Measurements from ENCODE around the gene HJURP.

HJURP gene

GRCh38 chr2:233822101-233822771, 32.1 kb downstream of the HJURP start:
- no peaks in the 10 kb centered on the region for H3K36me3 ChIP-seq (ENCODE audit: control insufficient read depth, insufficient read depth, low read length)
- H3K9me3 ChIP-seq (ENCODE audit: control insufficient read depth, low read length): no peaks in the 10 kb centered on the region
- H3K27ac ChIP-seq (ENCODE audit: insufficient read depth, low read length, poor library complexity, severe bottlenecking): no peak overlapping the region
- H3K27me3 ChIP-seq (replicated peaks; ENCODE audit: control insufficient read depth, insufficient read depth, low read length, poor library complexity, severe bottlenecking): no peaks in the 10 kb centered on the region
- H3K4me1 ChIP-seq (ENCODE audit: control insufficient read depth, insufficient read depth, low read length, poor library complexity, severe bottlenecking): no peaks in the 10 kb centered on the region
- no peak for DNase-seq
- H3K4me3 ChIP-seq (ENCODE audit: insufficient read depth, low read depth, low read length, poor library complexity, severe bottlenecking): no peak overlapping the region

GRCh38 chr2:233821709-233822100, 32.6 kb downstream of the HJURP start:
- H3K27me3 ChIP-seq (replicated peaks; ENCODE audit: control insufficient read depth, insufficient read depth, low read length, poor library complexity, severe bottlenecking): no peaks in the 10 kb centered on the region
- no peaks in the 10 kb centered on the region for H3K36me3 ChIP-seq (ENCODE audit: control insufficient read depth, insufficient read depth, low read length)
- no peaks in the 10 kb centered on the region for H3K9me3 ChIP-seq (ENCODE audit: control insufficient read depth, low read length)
- no peak for DNase-seq
- H3K4me3 ChIP-seq (ENCODE audit: insufficient read depth, low read depth, low read length, poor library complexity, severe bottlenecking): no peak overlapping the region
- no peaks in the 10 kb centered on the region for H3K4me1 ChIP-seq (ENCODE audit: control insufficient read depth, insufficient read depth, low read length, poor library complexity, severe bottlenecking)
- H3K27ac ChIP-seq (ENCODE audit: insufficient read depth, low read length, poor library complexity, severe bottlenecking): no peak overlapping the region

- Histone ChIP-seq H3K9me3 (ENCODE audit: control insufficient read depth, low read length) (no peaks in the 10 kb centered on the region), H3K4me1 (ENCODE audit: control insufficient read depth, insufficient read depth, low read length, poor library complexity, severe bottlenecking) (no peaks in the 10 kb centered on the region), H3K4me3 (ENCODE audit: insufficient read depth, low read depth, low read length, poor library complexity, severe bottlenecking) (no peak overlapping the region), H3K27ac (ENCODE audit: insufficient read depth, low read length, poor library complexity, severe bottlenecking) (no peak overlapping the region), H3K36me3 (ENCODE audit: control insufficient read depth, insufficient read depth, low read length) (no peaks in the 10 kb centered on the region), H3K27me3 (replicated peaks; ENCODE audit: control insufficient read depth, insufficient read depth, low read length, poor library complexity, severe bottlenecking) (no peaks in the 10 kb centered on the region)
- DNase-seq: no peak
These were observed 33.1 kb downstream of the HJURP start for GRCh38 chr2:233821196-233821595.

- no peak overlapping the region for H3K4me3 ChIP-seq (ENCODE audit: insufficient read depth, low read depth, low read length, poor library complexity, severe bottlenecking)
- H3K36me3 ChIP-seq (ENCODE audit: control insufficient read depth, insufficient read depth, low read length): no peaks in the 10 kb centered on the region
- H3K9me3 ChIP-seq (ENCODE audit: control insufficient read depth, low read length): no peaks in the 10 kb centered on the region
- H3K27me3 ChIP-seq (replicated peaks; ENCODE audit: control insufficient read depth, insufficient read depth, low read length, poor library complexity, severe bottlenecking): no peaks in the 10 kb centered on the region
- no peaks in the 10 kb centered on the region for H3K4me1 ChIP-seq (ENCODE audit: control insufficient read depth, insufficient read depth, low read length, poor library complexity, severe bottlenecking)
- H3K27ac ChIP-seq (ENCODE audit: insufficient read depth, low read length, poor library complexity, severe bottlenecking): no peak overlapping the region
- DNase-seq: no peak
These were observed 33.6 kb downstream of the HJURP start for GRCh38 chr2:233820774-233821105.

- Histone ChIP-seq H3K27me3 (replicated peaks; ENCODE audit: control insufficient read depth, insufficient read depth, low read length, poor library complexity, severe bottlenecking) (no peaks in the 10 kb centered on the region), H3K4me1 (ENCODE audit: control insufficient read depth, insufficient read depth, low read length, poor library complexity, severe bottlenecking) (no peaks in the 10 kb centered on the region)
These were observed 34.2 kb downstream of the HJURP start for GRCh38 chr2:233819884-233820773.

GRCh38 chr2:233818639-233819621, 35.4 kb downstream of the HJURP start:
- H3K4me1 ChIP-seq (ENCODE audit: control insufficient read depth, insufficient read depth, low read length, poor library complexity, severe bottlenecking): no peaks in the 10 kb centered on the region
- no peak for DNase-seq
- H3K4me3 ChIP-seq (ENCODE audit: insufficient read depth, low read depth, low read length, poor library complexity, severe bottlenecking): no peak overlapping the region

More at GRCh38 chr2:233819884-233820773, 34.2 kb downstream of the HJURP start:
- Histone ChIP-seq H3K4me3 (ENCODE audit: insufficient read depth, low read depth, low read length, poor library complexity, severe bottlenecking) (no peak overlapping the region), H3K36me3 (ENCODE audit: control insufficient read depth, insufficient read depth, low read length) (no peaks in the 10 kb centered on the region), H3K27ac (ENCODE audit: insufficient read depth, low read length, poor library complexity, severe bottlenecking) (no peak overlapping the region), H3K9me3 (ENCODE audit: control insufficient read depth, low read length) (no peaks in the 10 kb centered on the region)
- DNase-seq: no peak

GRCh38 chr2:233817995-233818638, 36.2 kb downstream of the HJURP start:
- Histone ChIP-seq H3K27ac (ENCODE audit: insufficient read depth, low read length, poor library complexity, severe bottlenecking) (no peak overlapping the region), H3K4me1 (ENCODE audit: control insufficient read depth, insufficient read depth, low read length, poor library complexity, severe bottlenecking) (no peaks in the 10 kb centered on the region), H3K9me3 (ENCODE audit: control insufficient read depth, low read length) (no peaks in the 10 kb centered on the region), H3K4me3 (ENCODE audit: insufficient read depth, low read depth, low read length, poor library complexity, severe bottlenecking) (no peak overlapping the region), H3K27me3 (replicated peaks; ENCODE audit: control insufficient read depth, insufficient read depth, low read length, poor library complexity, severe bottlenecking) (no peaks in the 10 kb centered on the region), H3K36me3 (ENCODE audit: control insufficient read depth, insufficient read depth, low read length) (no peaks in the 10 kb centered on the region)
- no peak for DNase-seq

More at GRCh38 chr2:233818639-233819621, 35.4 kb downstream of the HJURP start:
- no peaks in the 10 kb centered on the region for H3K9me3 ChIP-seq (ENCODE audit: control insufficient read depth, low read length)
- H3K27ac ChIP-seq (ENCODE audit: insufficient read depth, low read length, poor library complexity, severe bottlenecking): no peak overlapping the region
- no peaks in the 10 kb centered on the region for H3K27me3 ChIP-seq (replicated peaks; ENCODE audit: control insufficient read depth, insufficient read depth, low read length, poor library complexity, severe bottlenecking)
- no peaks in the 10 kb centered on the region for H3K36me3 ChIP-seq (ENCODE audit: control insufficient read depth, insufficient read depth, low read length)

- H3K4me3 ChIP-seq (ENCODE audit: insufficient read depth, low read depth, low read length, poor library complexity, severe bottlenecking): no peak overlapping the region
- H3K36me3 ChIP-seq (ENCODE audit: control insufficient read depth, insufficient read depth, low read length): no peaks in the 10 kb centered on the region
These were observed 36.9 kb downstream of the HJURP start for GRCh38 chr2:233817361-233817911.

GRCh38 chr2:233816771-233817170, 37.6 kb downstream of the HJURP start:
- no peak for DNase-seq
- H3K9me3 ChIP-seq (ENCODE audit: control insufficient read depth, low read length): no peaks in the 10 kb centered on the region
- no peaks in the 10 kb centered on the region for H3K27me3 ChIP-seq (replicated peaks; ENCODE audit: control insufficient read depth, insufficient read depth, low read length, poor library complexity, severe bottlenecking)
- no peak overlapping the region for H3K4me3 ChIP-seq (ENCODE audit: insufficient read depth, low read depth, low read length, poor library complexity, severe bottlenecking)
- no peaks in the 10 kb centered on the region for H3K4me1 ChIP-seq (ENCODE audit: control insufficient read depth, insufficient read depth, low read length, poor library complexity, severe bottlenecking)
- H3K27ac ChIP-seq (ENCODE audit: insufficient read depth, low read length, poor library complexity, severe bottlenecking): no peak overlapping the region
- no peaks in the 10 kb centered on the region for H3K36me3 ChIP-seq (ENCODE audit: control insufficient read depth, insufficient read depth, low read length)

More at GRCh38 chr2:233817361-233817911, 36.9 kb downstream of the HJURP start:
- Histone ChIP-seq H3K27ac (ENCODE audit: insufficient read depth, low read length, poor library complexity, severe bottlenecking) (no peak overlapping the region), H3K27me3 (replicated peaks; ENCODE audit: control insufficient read depth, insufficient read depth, low read length, poor library complexity, severe bottlenecking) (no peaks in the 10 kb centered on the region), H3K4me1 (ENCODE audit: control insufficient read depth, insufficient read depth, low read length, poor library complexity, severe bottlenecking) (no peaks in the 10 kb centered on the region), H3K9me3 (ENCODE audit: control insufficient read depth, low read length) (no peaks in the 10 kb centered on the region)
- no peak for DNase-seq
